ENCODE measurements around the gene AHR. TPM values are rescaled to one million over a fixed set of nuclear protein-coding genes. Genes with fewer than 3 reads are reported as not detected.

The AHR gene
- total RNA-seq, 1 donor from 2014 or later = 20.9 TPM

GRCh38 chr7:17304926-17305325 is 6.5 kb downstream of the AHR start:
- no peak for DNase-seq

DNA sequence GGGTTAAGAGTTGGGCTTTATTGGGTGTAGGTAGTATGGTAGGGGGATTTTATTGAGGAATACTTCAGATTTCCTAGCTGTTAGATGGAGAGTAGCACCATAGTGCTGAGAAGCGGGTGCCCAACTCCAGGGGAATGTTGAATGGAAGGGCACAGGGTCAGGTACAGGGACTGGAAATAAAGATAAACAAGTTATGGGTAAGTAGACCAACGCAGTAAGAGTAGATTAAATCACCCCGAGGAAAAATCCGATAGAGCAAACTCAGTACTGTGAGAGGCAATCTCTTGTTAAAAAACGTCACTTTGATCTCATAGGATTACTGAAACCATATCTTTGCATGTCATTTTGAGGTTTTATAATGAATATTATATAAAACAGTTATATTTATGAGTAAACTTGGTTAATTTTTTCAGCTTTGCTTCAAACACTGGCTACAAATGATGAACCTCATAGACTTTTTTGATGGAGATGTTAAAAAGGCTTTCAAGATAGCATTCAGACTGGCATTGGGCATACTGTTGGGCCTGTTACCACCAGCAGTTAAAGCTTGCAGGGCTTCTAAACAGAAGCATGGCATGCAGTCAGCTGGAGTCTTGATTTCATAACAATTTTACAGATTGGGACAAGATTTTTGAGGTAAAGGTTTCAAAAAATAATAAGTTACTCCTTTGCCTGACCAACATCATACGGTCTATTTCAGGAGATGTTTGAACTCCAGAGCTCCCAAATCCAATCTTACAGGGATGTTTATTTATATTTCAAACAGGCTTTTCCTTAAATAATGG is 7.1 kb downstream of the AHR start:
- DNase-seq = no peak

DNA sequence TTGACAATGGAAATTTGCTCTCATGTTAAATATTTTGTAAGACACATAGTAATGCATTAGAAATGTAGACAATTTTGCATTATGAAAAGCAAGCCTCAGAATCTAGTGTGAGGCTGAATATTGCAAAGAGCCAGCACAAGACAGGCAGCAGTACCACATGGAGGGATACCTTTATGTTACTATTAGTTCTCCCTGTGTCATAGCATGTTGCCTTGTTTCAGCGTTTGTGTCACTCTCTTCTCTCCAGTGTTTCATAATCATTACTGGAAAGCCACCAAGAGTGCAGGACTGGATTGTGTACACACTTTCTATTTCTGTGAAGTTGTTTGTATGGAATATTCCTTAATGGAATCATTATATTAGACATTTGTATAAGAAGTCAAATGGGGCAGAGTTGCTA is 8.5 kb downstream of the AHR start:
- DNase-seq = no peak

GRCh38 chr7:17307558-17307957 is 9.1 kb downstream of the AHR start:
- no peak for DNase-seq

GRCh38 chr7:17307969-17308648 is 9.7 kb downstream of the AHR start:
- DNase-seq = no peak

GRCh38 chr7:17311194-17311593 is 12.7 kb downstream of the AHR start:
- DNase-seq = no peak

- DNase-seq = no peak
These were observed 13.5 kb downstream of the AHR start for GRCh38 chr7:17311952-17312351.

GRCh38 chr7:17312641-17313040 is 14.2 kb downstream of the AHR start:
- no peak for DNase-seq

- DNase-seq = no peak
These were observed 14.7 kb downstream of the AHR start for GRCh38 chr7:17313194-17313593.

DNA sequence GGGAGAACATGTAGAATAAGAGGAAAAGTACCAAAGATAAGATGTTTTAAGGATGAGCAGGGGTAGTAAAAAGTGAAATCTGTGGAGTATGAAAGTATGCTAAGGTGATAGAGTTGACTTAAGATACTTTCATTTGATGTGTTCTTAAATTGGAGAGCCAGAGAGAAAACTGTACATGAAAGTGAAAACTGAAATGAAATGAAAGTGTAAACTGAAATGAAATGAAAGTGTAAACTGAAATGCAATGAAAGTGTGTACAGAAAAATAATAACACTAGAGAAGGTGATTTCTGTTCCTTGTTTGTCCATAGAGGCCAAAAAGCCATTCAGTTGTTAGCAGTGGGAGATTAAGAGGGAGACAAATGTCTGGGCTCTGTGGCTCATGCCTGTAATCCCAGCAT is 17.5 kb downstream of the AHR start:
- no peak for DNase-seq

GRCh38 chr7:17318146-17318545 is 19.7 kb downstream of the AHR start:
- DNase-seq = no peak

DNA sequence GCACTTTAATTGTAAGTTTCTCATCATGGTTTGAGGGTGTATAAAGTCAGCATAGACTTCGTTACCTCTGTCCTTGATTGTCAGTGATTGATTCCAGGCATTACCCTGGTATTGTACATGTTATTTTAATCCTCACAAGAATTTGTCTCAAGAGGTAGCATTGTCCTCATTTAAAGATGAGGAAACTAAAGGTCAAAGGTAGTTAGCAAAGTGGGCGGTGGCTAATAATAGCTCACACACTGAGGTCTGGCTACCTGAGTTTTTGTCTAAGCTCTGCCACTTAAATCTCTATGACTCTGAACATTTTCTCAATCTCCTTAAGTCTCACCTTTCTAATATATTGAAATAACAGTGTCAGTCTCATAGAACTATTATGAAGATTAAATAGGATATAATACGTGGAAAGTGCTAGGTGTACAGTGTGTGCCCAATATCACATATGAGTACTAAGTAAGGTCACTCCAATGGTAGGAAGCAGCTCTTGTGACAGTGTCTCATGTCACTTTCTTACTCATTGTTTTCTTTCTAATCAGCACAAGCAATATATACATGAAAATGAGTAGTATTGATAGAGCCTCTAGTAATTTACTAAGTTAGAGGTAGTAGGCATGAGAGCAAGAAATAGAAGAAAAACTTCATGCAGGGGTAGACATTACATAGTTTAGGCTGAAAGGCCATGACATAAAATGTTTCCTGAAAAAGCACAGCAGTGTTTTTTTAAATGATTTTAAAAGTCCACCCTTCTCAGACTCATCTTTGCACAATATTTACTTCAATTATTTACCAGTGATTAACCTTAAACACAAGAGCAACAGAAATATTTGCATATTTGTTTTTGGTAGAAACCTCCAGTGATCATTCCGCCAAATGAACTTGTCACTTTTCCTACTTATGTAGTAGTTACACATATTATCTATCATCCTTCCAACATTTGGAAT is 21.0 kb downstream of the AHR start:
- no peak for DNase-seq

DNA sequence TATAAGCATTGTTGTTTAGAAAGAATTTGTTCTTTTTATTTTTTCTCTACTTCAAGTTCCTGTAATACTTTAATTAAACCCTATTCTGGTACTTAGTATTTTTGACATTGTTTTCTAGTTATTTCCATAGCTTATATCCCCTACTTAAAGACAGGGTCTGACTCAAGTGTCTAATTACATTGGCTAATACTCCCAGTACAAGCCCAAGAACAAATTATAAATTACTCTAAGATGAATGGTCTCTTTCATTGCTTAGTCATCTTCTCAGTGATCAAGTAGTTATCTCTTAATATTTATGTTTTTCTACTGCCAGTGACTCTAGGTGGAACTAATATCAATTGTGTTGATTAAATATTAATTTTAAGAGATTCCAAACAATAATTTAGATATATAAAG is 21.6 kb downstream of the AHR start:
- DNase-seq = no peak

DNA sequence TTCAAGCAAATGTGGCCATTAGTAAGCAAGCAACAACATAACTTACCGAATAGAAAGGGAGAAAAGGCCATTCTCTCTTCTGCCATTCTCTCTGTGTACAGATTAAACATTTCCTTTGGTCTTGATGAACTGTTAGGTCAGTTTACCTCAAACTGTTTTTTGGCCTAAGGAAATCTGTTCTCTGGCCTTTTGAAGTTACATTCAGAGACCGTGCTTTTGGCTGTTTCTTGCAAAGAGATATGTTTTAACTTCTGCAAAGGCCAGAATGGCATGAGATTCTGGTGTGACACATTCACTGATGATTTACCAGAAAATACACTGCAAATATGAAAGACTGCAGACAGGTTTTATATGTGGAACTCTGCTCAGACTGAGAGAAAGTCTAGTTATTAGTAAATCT is 22.2 kb downstream of the AHR start:
- no peak for DNase-seq

DNA sequence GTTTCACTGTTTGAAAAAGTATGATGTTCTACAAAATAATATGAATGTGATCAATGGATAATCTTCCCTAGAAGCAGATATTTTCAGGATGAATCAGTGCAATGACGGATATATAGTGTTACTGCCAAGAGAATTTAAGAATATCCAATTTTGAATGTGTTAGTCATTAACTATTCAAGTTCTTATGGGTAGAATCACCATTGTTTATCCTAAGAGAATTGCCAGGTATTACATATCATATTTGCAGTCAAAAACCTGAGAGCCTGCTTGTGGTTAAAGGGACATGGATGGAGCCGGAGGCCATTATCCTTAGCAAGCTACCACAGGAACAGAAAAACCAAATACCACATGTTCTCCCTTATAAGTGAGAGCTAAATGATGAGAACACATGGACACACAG is 26.9 kb downstream of the AHR start:
- no peak for DNase-seq

- no peak for DNase-seq
These were observed 27.9 kb downstream of the AHR start for GRCh38 chr7:17326378-17326777.

- no peak for DNase-seq
These were observed 30.2 kb downstream of the AHR start for GRCh38 chr7:17328641-17329040.

DNA sequence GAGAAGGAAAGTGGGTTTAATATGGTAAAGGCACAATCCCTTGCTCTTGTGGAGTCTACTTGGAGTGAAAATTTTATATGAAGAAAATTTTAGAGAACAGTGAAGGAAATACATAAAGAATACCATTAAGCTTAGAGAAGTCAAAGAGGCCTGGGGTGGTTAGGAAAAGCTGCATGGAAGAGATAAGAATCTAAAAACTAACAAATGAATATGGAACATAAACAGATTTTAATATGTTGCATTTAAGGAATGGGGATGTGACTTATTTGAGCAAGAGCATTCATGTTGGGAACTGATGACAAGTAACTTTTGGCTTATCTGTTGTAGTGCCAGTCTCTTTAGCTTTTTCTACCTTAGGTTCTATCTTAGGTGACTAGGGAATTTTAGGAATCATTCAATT is 31.0 kb downstream of the AHR start:
- DNase-seq = no peak

GRCh38 chr7:17331891-17332501 is 33.5 kb downstream of the AHR start:
- DNase-seq = no peak

DNA sequence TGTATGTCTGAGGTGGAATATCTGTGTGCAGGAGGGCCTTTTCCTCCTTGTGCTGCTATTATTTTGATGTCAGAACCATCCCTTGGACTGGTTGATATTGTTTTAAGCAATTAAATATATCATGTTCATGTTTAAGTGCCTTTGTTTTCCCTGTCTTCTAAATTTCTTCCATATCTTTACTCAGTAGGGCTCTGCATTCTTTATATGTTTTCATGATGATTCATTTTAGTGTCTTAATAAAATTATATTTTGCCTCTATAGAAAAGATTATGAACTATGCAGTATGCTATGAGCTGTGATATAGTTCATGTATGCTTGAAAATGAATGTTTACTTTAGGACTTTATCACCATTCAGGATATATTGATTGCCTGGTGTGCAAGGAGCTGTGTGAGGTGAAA is 34.8 kb downstream of the AHR start:
- DNase-seq = no peak

DNA sequence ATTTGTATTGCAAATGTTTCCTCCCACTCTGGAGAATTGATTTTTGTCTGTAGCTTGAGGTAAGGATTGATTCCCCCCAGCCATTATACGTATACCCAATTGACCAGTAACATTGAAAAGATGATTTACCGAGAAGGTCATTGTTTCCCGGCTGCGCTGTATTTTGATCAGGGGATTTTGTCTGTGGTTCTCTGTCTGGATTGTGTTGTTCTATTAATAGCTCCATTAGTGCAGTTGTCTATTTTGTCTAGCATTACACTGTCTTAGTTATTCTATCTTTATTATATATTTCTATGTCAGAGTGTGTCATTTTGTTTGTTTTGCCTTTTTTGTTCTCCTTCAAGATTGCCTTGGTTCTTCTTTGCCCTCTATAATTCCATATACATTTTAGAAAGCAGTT is 37.7 kb downstream of the AHR start:
- DNase-seq = no peak

DNA sequence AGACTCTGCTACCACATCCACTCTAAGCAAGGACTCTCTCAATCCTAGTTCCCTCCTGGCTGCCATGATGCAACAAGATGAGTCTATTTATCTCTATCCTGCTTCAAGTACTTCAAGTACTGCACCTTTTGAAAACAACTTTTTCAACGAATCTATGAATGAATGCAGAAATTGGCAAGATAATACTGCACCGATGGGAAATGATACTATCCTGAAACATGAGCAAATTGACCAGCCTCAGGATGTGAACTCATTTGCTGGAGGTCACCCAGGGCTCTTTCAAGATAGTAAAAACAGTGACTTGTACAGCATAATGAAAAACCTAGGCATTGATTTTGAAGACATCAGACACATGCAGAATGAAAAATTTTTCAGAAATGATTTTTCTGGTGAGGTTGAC is 40.7 kb downstream of the AHR start:
- no peak for DNase-seq

- DNase-seq = no peak
These were observed 41.5 kb downstream of the AHR start for GRCh38 chr7:17339952-17340351.
